Measurements from ENCODE around the gene ARHGEF37. TPM values are rescaled to one million over a fixed set of nuclear protein-coding genes. Genes with fewer than 3 reads are reported as not detected.

ARHGEF37 gene
- total RNA-seq, 1 experiment from 2014 or later: 5.0 TPM

- in situ Hi-C loops (cut with HindIII; ENCODE audit: low pct_unique_long_range_greater_than_20kb, low sequenced_read_pairs): no loop called here
- no peak for DNase-seq (ENCODE audit: low read depth)
Measured at GRCh38 chr5:149614034-149614907, 33.0 kb downstream of the ARHGEF37 start.

DNA sequence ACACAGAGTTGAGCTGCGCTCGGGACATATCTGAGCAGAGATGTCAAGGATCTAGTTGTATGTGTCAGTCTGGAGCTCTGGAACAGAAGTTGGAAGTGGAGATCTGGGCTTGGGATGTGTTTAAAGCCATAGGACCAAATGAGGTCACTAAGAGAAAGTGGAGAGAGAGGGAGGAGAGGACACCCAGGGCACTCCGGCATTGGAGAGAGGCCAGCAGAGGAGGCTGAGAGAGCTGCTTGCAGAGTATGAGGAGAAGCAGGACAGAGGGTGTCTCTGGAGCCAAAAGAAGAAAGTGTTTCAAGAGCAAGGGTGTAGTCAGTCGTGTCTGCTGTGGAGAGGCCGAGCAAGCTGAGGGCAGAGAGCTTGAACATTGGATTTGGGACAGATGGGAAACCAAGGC, 34.7 kb downstream of the ARHGEF37 start:
- in situ Hi-C loops (cut with HindIII; ENCODE audit: low pct_unique_long_range_greater_than_20kb, low sequenced_read_pairs): no loop called here
- no peak for DNase-seq (ENCODE audit: low read depth)

DNA sequence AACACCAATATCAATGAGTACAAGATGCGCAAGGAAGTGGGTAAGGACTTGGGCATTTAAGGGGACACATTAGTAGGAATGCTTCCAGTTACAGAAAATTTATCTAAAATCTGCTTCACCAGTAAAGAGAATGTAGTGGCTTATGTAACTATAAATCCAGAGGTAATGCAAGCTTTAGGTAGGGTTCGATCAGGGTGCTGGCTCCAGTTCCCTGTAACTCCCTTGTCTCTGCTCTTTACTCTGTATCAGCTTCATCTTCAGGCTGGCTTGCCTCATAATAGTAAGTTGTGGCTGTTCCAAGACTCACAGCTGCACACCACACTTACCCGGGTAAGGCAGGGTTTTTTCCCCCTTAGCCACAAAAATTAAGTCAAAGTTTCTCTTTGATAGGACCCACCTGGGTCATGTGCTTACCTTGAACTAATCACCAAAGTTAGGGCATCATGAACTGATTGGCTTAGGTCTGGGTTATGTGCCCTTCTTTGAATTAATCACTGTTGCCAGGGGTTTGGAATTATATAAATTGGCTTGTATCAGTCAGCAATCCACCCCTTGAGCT, 35.5 kb downstream of the ARHGEF37 start:
- no peak for DNase-seq (ENCODE audit: low read depth)
- in situ Hi-C loops (cut with HindIII; ENCODE audit: low pct_unique_long_range_greater_than_20kb, low sequenced_read_pairs): no loop called here

- in situ Hi-C loops (cut with HindIII; ENCODE audit: low pct_unique_long_range_greater_than_20kb, low sequenced_read_pairs): no loop called here
- peak; percentile 59 for DNase-seq (ENCODE audit: low read depth)
Measured at GRCh38 chr5:149617760-149618306, 36.5 kb downstream of the ARHGEF37 start.

- in situ Hi-C loops (cut with HindIII; ENCODE audit: low pct_unique_long_range_greater_than_20kb, low sequenced_read_pairs): no loop called here
Measured at GRCh38 chr5:149618581-149619248, 37.4 kb downstream of the ARHGEF37 start.

GRCh38 chr5:149621415-149622098, 40.3 kb downstream of the ARHGEF37 start:
- no peak for DNase-seq (ENCODE audit: low read depth)
- in situ Hi-C loops (cut with HindIII; ENCODE audit: low pct_unique_long_range_greater_than_20kb, low sequenced_read_pairs): no loop called here

More at GRCh38 chr5:149618581-149619248, 37.4 kb downstream of the ARHGEF37 start:
- peak; percentile 60 for DNase-seq (ENCODE audit: low read depth)

DNA sequence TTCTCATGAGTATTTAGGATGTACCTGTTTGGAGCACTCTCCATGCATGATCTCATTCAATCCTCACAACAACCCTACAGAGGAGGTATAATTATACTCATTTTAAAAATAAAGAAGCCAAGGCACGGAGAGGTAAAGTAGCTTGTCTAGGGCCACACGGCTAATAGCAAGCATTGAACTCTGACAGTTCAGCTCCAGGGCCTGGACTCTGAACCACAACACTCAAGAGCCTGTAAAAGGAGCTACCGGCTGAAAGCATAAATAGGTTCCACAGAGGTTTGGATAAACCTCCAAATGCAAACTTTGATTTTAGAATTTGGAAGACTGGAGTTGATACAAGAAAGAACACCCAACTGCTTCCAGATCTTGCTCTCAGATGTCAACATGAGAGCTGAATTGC, 41.2 kb downstream of the ARHGEF37 start:
- in situ Hi-C loops (cut with HindIII; ENCODE audit: low pct_unique_long_range_greater_than_20kb, low sequenced_read_pairs): no loop called here
- no peak for DNase-seq (ENCODE audit: low read depth)

- DNase-seq (ENCODE audit: low read depth): no peak
- in situ Hi-C loops (cut with HindIII; ENCODE audit: low pct_unique_long_range_greater_than_20kb, low sequenced_read_pairs): no loop called here
Measured at GRCh38 chr5:149623473-149623872, 42.2 kb downstream of the ARHGEF37 start.

- DNase-seq (ENCODE audit: low read depth): no peak
- in situ Hi-C loops (cut with HindIII; ENCODE audit: low pct_unique_long_range_greater_than_20kb, low sequenced_read_pairs): no loop called here
Measured at GRCh38 chr5:149627070-149627469, 45.8 kb downstream of the ARHGEF37 start.

GRCh38 chr5:149628221-149628620, 46.9 kb downstream of the ARHGEF37 start:
- in situ Hi-C loops (cut with HindIII; ENCODE audit: low pct_unique_long_range_greater_than_20kb, low sequenced_read_pairs): no loop called here
- peak; percentile 14 for DNase-seq (ENCODE audit: low read depth)

DNA sequence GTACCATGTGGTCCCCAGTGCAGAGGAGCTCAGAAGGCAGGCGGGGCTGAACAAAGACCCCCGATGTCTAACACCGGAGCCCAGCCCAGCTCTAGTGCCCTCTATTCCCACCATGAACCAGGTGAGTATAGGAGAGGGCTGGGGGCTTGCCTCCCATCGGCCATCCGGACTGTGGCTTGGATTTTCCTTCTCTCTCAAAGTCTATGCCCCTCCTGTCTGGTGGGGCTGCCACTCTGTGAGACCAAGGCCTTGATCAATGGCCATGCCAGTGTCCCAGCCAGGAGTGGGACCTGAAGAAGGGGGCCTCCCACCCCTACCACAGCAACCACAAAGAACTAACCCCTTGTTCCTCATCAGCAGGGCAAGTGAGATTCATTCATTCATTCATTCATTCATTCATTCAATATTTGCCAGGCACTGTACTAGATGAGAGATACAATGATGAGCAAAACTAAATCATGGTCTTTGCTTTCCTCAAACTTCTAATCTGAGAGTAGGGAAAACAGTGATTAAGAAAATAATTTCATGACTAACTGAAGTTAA, 47.6 kb downstream of the ARHGEF37 start:
- in situ Hi-C loops (cut with HindIII; ENCODE audit: low pct_unique_long_range_greater_than_20kb, low sequenced_read_pairs): no loop called here
- no peak for DNase-seq (ENCODE audit: low read depth)

DNA sequence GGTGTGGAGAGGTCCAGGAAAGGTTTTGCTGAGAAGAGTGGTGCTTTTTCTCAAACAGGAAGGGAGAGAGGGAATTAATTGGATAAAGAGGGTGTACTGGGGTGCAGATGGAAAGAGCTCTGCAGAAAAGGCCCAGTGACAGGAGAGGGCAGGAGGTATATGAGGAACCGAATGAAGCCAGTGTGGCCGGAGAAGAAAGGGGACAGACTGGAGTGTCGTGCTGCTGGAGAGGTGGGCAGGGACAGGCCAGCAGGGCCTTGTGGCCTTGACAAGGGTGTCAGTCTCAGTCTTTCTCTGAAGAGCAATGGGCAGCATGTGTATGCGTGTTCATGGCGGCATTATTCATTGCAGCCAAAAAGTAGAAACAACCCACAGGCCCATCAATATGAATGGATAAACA, 48.1 kb downstream of the ARHGEF37 start:
- in situ Hi-C loops (cut with HindIII; ENCODE audit: low pct_unique_long_range_greater_than_20kb, low sequenced_read_pairs): no loop called here

GRCh38 chr5:149630337-149630736, 49.0 kb downstream of the ARHGEF37 start:
- in situ Hi-C loops (cut with HindIII; ENCODE audit: low pct_unique_long_range_greater_than_20kb, low sequenced_read_pairs): no loop called here
- no peak for DNase-seq (ENCODE audit: low read depth)

More for the DNA sequence above, 48.1 kb downstream of the ARHGEF37 start:
- DNase-seq (ENCODE audit: low read depth): no peak

- no peak for DNase-seq (ENCODE audit: low read depth)
- in situ Hi-C loops (cut with HindIII; ENCODE audit: low pct_unique_long_range_greater_than_20kb, low sequenced_read_pairs): no loop called here
Measured at GRCh38 chr5:149631506-149631905, 50.2 kb downstream of the ARHGEF37 start.

DNA sequence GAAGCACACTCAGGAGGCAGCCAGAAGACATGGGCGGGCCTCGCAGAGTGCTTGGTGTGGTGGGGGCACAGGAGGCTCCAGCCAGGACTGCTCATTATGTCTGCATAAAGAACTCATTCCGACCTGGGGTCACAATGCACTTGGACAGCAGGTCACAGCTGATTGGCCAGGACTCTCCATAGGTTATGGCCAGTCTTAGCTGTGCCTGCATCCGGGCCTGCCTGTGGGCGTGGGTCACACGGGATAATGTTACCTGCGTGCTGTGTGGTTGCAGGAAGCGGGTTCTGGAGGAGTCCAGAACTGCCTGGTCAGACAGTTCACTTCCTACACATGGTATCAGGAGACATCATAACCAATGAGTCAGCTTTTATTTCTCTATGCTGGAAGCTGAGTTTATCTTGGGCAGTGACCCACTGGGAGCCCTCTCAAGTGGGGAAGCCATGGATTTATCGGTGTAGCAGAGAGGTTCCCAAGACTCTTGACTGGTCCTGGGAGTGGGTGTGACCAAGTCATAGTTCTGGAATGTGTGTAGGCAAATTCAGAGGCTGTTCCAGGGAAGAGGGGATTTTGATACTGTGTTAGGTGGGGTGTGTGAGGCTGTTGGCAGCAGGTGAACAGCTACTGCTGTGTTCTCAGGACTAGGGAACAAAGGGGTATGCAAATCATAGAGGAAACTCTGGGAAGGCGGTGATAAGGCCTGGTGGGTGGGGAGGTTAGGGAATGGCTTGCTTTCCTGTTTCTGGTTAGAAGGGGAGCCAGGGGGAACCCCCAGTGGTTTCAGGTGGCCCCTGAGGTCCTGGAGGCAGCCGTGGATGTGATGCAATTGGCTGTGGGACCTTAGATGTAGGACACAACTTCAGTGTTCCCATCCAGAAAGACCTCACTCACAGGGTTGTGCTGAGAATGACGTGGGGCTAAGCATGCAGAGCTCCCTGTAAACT, 51.3 kb downstream of the ARHGEF37 start:
- in situ Hi-C loops (cut with HindIII; ENCODE audit: low pct_unique_long_range_greater_than_20kb, low sequenced_read_pairs): no loop called here
- DNase-seq (ENCODE audit: low read depth): peak; percentile 90

GRCh38 chr5:149633476-149634350, 52.4 kb downstream of the ARHGEF37 start:
- in situ Hi-C loops (cut with HindIII; ENCODE audit: low pct_unique_long_range_greater_than_20kb, low sequenced_read_pairs): no loop called here
- DNase-seq (ENCODE audit: low read depth): no peak
